Fibroblast of mammary gland (primary cell): ENCODE measurements around the gene PLRG1.

Experiments
- DNase-seq: peaks from one replicate; pipeline ENCODE4 v3.0.0-alpha.2; 2010; ENCODE audit warnings: low read depth
- H3K4me3 ChIP-seq: 2 replicates; pipeline ENCODE4 v1.5.1; 2011; ENCODE audit warnings: low read depth, mild to moderate bottlenecking, low read length, moderate library complexity; ENCODE audit not compliant: control insufficient read depth
- TF ChIP-seq, protein P1 (sequence below): conservative IDR thresholded peaks from 2 replicates; pipeline ENCODE4 v1.5.1; 2011; ENCODE audit warnings: low read depth, low read length, inconsistent platforms; ENCODE audit not compliant: control insufficient read depth, insufficient read depth

Gene PLRG1

DNA sequence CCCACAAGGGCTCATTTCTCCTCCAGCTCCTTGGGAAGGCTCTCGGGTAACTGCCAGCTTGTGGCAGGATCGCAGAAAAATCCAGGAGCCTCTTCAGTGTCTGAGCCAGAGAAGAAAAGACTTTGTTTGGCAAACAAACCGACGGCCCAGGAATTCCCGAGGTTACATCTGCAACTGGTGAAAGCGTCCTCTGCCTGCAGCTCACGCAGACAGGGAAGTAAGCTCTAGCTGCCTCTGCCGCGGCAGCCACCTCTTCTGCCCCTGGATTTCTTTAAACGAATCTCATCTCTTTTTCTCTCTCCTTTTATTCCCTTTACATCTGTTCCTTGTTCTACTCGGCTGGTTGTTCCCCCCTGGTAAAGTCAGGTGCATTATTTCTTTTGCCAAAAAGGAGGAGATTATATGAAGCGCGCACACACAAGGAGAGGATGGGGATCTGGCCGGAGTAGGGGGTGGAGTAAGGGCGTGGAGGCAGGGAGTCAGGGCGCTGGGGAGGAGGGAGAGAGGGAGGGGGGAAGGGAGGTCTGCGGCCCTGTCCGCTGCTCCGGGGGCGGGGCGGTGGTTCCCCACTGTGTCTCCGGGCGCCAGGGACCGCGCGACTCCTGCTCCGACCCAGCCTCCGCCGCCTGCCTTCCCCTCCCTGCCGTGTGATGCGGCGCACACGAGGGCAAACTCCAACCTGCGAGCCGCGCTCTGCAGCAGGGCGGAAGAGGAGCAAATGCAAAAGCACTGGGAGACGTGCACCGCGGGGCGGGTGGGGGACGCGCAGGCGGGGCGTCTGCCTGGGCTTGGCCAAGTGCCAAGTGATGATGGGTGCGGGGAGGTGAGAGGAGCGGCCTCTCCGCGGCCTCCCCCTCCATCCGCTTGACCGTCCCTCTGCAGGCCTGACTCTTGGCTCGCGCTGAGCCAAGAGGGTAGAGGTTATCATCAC, 58.6 kb downstream of the PLRG1 start, which contains the start of gene DCHS2:
Gene DCHS2, minus strand, starts transcription at position 459 of the 931 bp plus-strand sequence. Its CDS starts 444 bp downstream, at position 15.
- DNase-seq: peak; percentile 15
- TF ChIP-seq, protein P1, sequence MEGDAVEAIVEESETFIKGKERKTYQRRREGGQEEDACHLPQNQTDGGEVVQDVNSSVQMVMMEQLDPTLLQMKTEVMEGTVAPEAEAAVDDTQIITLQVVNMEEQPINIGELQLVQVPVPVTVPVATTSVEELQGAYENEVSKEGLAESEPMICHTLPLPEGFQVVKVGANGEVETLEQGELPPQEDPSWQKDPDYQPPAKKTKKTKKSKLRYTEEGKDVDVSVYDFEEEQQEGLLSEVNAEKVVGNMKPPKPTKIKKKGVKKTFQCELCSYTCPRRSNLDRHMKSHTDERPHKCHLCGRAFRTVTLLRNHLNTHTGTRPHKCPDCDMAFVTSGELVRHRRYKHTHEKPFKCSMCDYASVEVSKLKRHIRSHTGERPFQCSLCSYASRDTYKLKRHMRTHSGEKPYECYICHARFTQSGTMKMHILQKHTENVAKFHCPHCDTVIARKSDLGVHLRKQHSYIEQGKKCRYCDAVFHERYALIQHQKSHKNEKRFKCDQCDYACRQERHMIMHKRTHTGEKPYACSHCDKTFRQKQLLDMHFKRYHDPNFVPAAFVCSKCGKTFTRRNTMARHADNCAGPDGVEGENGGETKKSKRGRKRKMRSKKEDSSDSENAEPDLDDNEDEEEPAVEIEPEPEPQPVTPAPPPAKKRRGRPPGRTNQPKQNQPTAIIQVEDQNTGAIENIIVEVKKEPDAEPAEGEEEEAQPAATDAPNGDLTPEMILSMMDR: no peak

DNA sequence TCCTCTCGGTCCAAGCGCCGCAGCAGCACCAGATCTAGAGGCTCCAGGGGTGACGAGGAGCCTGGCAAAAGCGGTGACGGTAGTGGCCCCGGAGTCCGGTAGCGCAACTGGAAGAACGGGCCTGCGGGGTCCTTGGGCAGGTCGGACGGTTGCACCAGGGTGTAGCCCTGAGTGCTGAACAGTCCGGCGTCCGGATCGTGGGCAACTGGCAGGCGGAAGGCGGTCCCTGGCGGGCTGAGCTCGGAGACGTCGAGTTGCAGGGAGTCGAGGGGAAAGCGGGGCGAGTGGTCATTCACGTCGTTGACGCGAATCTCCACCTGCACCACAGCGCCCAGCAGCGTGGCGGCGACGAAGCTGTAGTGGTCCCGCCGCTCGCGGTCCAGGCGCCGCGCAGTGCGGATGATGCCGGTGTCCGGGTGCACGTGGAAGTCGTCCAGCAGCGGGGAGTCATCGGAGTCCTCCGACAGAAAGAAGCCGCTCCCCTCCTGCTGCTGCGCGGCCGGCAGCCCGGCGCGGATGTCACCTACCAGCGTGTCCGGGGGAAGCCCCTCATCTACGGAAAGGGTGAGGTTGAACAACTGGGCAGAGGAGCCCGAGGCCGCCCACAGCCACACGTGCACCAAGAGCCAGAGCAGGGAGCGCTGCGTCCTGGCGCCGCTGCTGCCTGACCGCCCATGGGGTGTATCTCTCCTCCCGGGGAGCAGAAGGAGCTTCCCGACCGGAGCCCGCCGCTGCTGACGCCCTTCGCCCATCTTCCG, 59.4 kb downstream of the PLRG1 start:
- TF ChIP-seq, protein P1: no peak
- H3K4me3 ChIP-seq: peak overlapping the region; percentile 10
- no peak for DNase-seq

More for the DNA sequence above, 58.6 kb downstream of the PLRG1 start, which contains the start of gene DCHS2:
- peak within 1 kb of the TSS; percentile 10 for H3K4me3 ChIP-seq

DNA sequence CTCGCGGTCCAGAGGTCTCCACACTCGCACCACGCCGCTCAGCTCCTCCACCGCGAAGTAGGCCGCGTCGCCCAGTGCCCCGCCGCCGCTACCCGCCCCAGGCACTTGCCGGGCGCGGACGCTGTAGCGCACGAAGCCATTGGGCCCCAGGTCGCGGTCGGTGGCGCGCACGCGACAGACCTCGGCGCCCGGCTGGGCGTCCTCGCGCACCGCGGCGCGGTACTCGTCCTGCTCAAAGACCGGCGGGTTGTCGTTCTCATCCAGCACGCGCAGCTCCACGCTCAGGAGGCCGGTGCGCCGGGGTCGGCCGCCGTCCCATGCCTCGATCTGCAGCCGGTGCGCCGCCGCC, 60.0 kb downstream of the PLRG1 start:
- DNase-seq: no peak
- no peak overlapping the region for H3K4me3 ChIP-seq
- TF ChIP-seq, protein P1: no peak

DNA sequence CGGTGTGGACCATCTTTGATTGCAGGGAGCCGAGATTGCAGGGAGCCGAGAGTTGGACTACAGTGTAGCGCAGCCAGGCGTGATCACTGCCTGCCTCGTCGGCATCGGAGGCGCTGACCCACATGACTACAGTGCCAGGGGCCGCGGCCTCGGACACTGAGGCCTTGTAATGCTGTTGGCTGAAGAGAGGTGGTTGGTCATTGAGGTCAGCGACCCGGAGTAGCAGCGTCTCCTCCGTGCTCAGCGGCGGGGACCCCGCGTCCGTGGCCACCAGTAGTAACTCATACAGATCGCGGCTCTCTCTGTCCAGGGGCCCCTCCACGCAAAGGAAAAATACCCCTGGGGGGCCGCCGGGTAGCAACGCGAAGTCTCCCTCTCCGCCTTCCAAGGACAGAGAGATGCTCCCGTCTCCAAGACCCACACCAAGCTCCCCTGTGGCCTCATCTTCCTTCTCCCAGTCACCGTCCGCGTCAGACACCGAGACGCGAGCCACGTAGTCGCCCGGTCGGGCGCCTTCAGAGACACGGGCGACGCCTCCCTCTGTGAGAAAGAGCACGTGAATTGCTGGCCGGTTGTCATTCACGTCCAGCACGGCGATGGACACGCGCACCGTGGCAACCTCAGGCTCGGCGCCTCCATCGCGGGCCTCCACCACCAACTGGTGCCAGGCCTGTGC, 60.5 kb downstream of the PLRG1 start:
- H3K4me3 ChIP-seq: no peak overlapping the region
- DNase-seq: no peak
- TF ChIP-seq, protein P1: no peak

DNA sequence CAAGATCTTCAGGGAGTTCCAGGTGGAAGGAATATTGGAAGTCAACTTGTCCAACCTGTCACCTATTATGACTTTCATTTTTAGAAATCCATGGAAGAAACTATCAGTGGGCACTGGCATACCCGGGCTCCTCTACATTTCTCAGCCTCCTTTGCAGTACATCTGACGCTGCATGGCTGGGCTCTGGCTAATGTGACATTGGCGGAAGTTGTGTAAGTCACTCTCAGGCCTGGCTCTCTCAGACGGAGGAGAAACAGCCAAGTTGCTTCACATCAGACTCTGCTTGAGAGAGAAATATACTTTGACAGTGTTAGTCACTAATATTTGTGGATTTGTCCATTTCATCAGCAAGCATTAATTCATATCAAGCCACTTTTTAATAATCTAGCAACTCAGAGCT, 63.1 kb downstream of the PLRG1 start:
- no peak overlapping the region for H3K4me3 ChIP-seq
- TF ChIP-seq, protein P1: no peak
- DNase-seq: no peak

DNA sequence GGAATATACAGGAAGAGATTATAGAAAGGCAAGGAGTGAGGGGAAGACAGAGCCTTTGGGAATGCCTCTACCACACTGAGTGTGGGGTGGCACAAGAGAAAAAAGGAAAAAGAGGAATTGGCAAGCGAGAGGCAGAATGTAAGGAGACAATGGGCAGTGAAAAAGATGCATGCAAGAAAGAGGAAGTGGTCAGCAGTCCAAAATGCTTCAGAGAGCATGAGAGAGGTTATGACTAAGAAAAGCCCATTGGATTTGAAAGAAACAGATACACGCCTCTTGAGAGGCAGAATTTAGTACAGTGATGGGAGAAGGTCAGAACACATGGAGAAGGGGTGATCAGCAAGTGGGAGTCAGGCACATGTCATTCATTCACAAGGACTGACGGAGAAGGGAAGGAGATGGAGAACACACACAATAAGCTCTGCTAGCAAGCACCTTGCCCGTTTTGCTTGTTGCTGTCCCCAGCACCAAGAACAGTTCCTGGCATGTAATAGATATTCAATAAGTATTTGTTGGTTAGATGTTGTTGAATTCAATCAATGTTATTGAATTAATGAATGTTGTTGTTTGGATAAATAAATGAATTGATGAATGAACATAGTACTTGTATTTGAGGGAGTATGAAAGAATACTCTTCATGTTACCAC, 65.0 kb downstream of the PLRG1 start:
- no peak for DNase-seq
- TF ChIP-seq, protein P1: no peak
- no peak overlapping the region for H3K4me3 ChIP-seq
